ENCODE results near the gene TRIM5.
"Not testable (repeated sequence)": the region's sequence is repeated elsewhere in the genome, so short reads cannot be mapped to it uniquely, and the experiment has no call there.

TRIM5 gene

DNA sequence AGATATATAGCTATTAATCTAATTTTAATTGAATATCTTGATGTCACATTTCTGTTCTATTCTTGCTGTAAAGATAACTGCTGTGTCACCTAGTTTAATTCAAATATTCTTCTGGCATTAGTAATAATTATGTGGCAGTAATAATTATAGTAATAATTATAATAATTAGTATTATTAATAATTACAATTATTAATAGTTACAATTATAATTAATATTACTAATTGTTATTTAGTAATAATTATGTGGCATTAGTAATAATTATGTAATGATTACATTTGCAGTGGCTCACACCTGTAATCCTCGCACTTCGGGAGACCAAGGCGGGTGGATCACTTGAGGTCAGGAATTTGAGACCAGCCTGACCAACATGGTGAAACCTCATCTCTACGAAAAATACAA lies 1.6 kb upstream of the TRIM5 start:
- no peak for DNase-seq

DNA sequence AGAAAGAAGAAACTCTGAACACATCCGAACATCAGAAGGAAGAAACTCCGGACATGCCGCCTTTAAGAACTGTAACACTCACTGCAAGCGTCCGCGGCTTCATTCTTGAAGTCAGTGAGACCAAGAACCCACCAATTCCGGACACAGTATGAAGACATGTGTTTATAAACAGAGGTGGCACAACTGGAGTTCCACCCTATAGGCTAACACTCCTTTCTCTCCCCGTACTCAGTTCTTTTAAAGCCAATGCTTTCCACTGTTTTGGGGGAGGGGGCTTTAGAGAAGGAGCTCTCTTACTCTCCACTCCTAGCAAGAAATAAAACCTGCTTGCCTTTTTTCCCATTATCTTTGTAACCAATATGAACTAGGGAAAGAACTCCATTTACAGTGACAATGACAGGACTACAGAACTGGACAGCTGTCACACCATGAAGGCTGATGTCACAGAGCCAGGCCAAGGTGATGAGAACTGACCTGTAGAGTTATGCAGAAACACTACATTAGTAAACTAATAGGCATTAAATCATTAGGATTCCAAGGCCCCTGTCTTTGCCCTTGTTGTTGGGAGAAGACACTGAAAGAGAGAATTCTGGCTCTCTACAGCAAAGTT lies 733 bp downstream of the TRIM5 start:
- DNase-seq: no peak

DNA sequence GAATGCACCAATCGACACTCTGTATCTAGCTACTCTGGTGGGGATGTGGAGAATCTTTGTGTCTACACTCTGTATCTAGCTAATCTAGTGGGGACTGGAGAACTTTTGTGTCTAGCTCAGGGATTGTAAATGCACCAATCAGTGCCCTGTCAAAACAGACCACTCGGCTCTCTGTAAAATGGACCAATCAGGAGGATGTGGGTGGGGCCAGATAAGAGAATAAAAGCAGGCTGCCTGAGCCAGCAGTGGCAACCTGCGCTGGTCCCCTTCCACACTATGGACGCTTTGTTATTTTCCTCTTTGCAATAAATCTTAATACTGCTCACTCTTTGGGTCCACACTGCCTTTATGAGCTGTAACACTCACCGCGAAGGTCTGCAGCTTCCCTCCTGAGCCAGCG lies 1.3 kb downstream of the TRIM5 start:
- peak; percentile 31 for DNase-seq

DNA sequence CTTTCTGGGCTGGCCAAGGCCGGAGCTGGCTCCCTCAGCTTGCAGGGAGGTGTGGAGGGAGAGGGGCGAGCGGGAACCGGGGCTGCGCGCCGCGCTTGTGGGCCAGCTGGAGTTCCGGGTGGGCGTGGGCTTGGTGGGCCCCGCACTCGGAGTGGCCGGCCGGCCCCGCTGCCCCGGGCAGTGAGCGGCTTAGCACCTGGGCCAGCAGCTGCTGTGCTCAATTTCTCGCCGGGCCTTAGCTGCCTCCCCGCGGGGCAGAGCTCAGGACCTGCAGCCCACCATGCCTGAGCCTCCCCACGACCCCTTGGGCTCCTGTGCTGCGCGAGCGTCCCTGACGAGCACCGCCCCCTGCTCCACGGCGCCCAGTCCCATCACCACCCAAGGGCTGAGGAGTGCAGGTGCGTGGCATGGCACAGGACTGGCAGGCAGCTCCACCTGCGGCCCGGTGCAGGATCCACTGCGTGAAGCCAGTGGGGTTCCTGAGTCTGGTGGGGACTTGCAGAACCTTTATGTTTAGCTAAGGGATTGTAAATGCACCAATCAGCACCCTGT lies 1.9 kb downstream of the TRIM5 start:
- not testable (repeated sequence) for DNase-seq

DNA sequence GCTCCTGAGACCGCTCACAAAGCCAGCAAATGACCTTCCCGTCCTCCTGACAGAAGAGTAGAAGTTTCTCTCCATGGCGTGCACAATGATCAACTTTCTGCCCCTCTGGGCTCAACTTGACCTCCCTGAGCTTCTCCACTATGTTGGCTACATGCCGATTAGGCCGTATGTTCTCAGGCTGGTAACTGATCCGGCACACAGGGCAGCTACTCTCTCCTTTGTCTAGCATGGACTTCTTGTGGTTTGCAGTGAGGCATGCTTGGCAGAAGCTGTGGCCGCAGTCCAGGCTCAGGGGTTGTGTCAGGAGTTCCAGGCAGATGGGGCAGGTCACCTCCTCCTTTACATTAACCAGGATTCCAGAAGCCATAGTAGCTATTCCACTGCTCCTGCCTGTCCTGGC lies 5.1 kb downstream of the TRIM5 start:
- no peak for DNase-seq

DNA sequence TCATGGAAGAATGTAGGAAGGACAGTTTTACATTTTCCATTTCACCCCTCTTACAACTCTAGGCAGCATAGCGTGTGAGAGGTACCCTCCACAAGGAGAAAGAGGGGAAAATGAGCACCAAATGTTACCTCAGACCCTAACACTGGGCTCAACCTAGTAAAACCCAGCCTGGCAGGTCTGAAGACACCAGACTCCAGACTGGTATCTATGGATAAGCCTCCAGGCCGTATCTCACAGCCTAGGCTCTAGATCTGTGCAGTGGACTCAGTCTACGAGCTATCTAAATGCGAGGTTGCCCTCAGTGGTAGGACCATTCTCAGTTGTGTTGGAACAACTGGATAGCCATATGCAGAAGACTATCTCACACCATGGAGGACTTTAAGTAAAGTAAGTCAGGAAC lies 10.5 kb downstream of the TRIM5 start:
- no peak for DNase-seq

DNA sequence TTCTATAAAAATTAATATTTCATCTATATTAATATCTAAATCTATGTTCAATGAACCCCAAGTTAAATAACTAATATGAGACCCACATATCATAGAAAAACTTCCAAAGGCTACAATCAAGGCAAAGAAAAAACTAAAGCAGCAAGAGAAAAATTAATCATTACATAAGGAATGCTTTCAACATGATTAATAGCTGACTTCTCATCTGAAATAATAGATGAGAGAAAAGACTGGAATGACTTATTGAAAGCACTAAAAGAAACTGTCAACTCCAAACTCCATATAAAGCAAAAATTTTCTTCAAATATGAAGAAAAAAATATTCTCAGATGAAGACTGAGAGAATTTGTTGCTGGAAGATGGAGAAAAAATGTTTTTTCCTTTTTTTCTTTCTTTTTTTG lies 13.0 kb downstream of the TRIM5 start:
- no peak for DNase-seq

DNA sequence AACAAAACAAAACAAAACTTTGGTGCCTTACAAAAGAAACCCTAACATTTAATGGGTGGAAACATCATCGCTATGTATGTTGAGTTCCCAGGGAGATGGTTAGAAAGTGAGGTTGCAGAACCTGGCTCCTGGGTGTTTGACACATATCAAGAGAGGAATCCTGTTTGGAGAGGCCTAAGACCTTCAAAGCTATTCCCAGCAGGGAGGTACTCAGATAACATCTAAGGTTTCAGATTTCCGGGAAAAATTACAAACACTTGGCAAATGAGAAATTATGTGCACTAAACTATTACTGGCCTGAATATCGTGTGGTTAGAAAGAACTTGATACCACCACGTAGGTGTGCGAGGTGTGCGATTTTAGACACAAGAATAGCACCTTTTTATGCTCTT lies 18.5 kb downstream of the TRIM5 start:
- no peak for DNase-seq

DNA sequence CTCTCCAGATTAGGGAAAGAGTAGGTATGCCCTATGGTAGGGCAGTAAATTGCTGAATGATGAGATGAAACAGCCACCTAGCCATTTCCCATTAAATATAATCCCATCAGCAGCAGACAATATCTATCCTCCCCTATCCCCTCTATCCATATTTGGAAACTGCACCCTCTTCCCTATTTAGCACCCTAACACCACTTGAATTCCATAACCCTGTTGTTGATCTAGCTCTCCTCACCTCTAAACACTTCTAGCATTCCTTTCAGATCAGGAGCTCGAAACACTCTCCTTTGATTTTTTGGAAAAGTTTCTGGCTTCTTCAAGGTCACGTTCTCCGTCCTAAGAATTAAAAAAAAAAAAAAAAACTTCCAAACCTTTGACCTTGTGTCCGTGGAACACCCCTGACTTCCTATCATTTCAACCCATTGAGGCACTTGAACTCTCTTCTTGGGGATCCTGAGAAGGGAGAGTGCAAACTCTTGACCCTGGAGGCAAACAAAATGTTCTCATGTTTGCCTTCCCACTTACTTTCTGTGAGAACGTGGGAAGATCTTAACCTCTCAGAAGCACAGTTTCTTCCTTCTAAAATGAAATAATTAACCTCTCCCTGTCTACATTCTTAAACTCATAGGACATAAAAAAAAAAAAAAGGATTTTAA lies 19.0 kb downstream of the TRIM5 start:
- DNase-seq: no peak

DNA sequence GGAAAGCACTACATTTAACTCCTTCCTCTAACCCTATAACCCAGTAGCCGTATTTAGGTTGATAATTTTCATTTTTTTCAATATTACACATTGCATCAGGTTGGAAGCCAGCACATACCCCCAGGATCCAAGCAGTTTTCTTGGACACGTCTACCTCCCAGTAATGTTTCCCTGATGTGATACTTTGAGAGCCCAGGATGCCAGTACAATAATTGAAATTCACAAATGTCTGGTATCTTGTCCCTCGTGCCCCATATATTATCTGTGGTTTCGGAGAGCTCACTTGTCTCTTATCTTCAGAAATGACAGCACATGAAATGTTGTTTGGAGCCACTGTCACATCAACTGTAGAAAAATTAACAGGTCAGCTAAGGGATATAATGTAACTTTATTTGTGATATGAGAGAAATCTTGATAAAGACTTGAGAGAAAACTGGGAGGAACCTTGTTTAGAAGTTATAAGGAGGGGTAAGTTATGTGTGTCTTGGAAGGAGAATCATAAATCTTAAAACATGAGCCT lies 19.8 kb downstream of the TRIM5 start:
- DNase-seq: no peak

DNA sequence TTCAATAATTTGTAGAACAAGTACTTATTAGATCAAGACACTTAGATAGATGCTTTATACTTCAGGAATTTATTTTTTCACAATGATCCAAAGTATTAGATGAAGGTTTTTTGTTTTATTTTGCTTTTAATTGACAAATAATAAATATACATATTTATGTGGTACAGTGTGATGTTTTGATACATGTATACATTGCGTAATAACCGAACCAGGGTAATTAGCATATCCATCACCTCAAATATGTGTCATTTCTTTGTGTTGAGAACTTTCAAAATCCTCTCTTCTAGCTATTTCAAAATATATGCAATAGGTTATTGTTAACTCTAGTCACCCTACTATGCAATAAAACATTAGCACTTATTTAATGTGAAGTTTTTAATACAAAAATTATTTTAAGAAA lies 21.4 kb downstream of the TRIM5 start:
- no peak for DNase-seq

DNA sequence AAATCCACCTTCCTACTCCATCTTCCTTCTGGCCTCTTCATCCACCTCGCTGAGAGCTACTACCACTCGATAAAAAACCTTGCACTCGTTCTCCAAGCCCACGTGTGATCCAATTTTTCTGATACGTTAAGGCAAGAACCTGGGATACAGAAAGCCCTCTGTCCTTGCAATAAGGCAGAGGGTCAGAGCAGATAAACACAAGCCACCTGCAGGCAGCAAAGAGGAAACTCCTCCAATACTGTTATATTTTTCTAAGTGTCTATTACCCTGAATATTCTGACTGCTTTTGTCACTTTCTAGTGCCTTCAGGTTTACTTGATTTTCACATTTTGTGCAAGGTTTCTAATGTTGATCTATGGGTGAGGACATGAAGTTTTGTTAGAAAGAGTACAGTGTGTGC lies 26.6 kb downstream of the TRIM5 start:
- DNase-seq: no peak

DNA sequence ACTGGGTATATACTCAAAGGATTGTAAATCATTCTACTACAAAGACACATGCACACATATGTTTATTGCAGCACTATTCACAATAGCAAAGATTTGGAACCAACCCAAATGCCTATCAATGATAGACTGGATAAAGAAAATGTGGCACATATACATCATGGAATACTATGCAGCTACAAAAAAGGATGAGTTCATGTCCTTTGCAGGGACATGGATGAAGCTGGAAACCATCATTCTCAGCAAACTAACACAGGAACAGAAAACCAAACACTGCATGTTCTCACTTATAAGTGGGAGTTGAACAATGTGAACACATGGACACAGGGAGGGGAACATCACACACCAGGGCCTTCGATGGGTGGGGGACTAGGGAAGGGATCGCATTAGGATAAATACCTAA lies 27.9 kb downstream of the TRIM5 start:
- not testable (repeated sequence) for DNase-seq

DNA sequence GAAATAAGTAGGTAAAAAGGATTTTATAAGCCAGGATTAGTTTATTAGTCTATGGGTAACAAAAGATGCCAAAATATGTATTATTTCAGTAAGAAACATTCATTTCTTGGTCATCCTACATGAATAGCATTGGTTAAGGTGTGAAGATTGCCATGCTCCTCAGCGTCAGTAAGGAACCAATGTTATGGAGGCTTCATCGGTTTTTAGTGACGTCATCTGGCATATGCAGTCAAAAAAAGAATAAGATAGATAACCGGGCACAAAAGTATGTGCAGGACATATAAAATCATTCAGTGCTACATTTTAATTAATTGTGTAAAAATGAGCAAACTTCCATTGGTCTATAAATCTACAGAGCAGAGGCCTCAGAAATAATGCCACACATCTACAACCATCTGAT lies 29.4 kb downstream of the TRIM5 start:
- no peak for DNase-seq

DNA sequence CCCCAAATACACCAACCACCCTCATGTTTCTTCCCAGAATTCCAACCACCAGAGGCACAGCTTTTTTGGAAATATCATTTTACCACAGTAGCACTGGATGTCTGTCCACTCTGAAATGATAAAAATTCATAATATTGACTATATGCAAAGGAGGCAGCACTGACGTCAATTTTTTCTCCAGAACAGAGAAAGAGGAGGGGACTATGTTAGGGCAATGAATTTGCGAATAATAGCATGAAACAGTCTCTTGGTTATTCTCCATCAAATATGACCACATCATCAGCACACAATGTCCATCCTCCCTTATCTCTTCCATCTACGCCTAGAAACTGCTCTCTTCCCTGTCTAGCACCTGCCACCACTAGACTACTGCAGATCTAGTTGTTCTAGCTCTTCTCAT lies 38.7 kb downstream of the TRIM5 start:
- DNase-seq: no peak

DNA sequence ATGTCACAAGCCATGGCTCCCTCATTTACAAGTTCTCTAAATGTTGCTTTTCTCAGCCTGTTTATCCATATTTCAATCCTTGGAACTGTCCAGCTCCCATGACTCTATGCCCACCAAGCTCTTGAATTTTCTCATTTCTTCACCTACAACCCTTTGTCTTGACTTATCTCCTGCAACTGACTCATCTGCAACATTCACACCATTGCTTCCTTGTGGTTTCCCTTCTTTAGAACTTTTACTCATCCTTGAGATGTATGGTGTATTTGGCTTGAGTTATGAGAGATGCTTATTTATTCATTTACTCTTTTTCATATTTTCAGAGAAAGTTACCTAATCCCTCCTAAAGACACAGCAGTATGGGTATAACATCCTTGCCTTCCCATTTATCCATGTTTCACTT lies 41.3 kb downstream of the TRIM5 start:
- DNase-seq: no peak

DNA sequence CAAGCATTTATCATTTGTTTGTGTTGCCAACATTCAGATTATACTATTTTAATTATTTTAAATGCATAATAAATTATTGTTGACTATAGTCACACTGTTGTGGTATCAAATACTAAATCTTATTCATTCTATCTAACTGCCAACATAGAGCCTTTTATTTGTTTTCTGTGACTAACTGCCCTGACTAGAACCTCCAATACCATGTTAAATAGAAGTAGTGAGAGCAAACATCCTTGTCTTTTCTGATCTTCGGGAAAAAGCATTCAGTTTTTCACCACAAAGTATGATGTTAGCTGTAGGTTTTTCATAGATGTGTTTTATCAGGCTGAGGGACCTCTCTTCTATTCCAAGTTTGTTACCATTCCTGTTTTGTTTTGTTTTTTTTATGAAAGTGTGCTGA lies 44.9 kb downstream of the TRIM5 start:
- no peak for DNase-seq

DNA sequence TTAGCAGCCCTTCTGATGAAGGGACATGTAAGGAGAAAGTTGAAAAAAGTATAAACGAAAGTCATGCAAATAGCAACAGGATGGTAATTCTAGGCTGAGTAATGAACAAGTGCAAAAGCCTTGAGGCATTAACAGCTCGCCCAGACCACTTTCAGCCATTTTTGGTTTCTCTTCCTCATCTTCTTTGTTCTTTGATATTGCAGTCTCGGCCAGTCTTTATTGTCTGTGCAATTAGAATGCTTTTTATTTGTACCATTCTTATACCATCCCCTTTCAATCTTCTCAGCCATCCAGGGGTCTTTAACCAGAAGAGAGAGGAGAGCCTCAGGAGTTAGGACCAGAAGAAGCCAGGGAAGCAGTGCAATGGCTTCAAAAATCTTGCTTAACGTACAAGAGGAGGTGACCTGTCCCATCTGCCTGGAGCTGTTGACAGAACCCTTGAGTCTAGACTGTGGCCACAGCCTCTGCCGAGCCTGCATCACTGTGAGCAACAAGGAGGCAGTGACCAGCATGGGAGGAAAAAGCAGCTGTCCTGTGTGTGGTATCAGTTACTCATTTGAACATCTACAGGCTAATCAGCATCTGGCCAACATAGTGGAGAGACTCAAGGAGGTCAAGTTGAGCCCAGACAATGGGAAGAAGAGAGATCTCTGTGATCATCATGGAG lies 52.8 kb downstream of the TRIM5 start:
- DNase-seq: no peak

DNA sequence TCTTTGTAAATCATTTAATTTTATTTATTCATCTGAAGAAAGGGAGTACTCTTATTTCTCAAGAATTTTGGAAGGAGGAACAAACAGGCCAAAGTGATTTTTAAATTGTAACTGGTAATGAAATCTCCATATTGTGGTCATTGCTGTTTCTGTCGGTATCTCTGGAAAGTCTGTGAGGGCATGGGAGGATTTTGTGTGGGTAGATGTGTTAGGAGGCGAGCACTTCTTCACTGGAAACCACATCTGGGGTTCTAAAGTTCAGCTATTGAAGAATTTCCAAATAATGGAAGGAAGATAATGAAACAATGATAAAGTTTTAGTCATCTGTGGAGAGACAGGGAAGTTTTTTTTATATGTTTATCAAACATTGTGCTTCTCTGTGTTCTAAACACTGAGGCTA lies 53.5 kb downstream of the TRIM5 start:
- no peak for DNase-seq

DNA sequence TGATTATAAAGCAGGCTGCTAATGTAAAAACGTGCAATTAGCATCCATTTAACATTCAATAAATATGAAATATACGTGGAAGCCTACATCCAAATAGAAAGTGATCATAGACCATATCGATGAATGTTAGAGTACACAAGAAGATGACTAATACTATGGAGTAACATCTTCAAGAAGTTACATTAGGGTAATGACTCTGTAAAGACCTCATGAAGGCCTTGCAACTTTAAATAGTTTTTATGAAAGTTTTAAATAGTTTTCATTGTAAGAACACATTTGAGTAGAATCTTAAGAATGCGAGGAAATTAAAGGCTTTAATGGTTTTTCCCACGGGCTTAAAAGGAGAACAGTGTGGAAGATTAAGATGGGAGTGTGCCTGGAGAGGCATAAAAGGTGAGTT lies 58.7 kb downstream of the TRIM5 start:
- DNase-seq: no peak

DNA sequence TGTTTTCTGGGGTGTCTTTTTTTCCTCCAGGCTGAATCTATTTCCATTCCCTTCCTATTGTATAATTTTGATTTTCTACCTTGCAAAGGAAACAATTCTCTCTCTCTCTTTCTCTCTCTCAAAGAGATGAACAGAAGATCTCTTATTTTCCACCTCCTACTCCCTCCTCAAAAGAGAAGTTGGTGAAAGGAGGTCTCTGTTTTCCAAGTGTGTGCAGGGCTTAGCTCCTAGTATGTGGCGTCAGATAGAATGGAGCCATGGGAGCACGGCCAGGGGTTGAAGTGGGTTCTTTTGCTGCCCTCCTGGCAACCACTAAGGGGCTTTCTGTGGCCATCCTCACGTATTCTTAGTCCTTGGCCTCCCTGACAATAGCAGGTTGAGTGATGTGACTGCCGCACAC lies 59.6 kb downstream of the TRIM5 start:
- DNase-seq: no peak

DNA sequence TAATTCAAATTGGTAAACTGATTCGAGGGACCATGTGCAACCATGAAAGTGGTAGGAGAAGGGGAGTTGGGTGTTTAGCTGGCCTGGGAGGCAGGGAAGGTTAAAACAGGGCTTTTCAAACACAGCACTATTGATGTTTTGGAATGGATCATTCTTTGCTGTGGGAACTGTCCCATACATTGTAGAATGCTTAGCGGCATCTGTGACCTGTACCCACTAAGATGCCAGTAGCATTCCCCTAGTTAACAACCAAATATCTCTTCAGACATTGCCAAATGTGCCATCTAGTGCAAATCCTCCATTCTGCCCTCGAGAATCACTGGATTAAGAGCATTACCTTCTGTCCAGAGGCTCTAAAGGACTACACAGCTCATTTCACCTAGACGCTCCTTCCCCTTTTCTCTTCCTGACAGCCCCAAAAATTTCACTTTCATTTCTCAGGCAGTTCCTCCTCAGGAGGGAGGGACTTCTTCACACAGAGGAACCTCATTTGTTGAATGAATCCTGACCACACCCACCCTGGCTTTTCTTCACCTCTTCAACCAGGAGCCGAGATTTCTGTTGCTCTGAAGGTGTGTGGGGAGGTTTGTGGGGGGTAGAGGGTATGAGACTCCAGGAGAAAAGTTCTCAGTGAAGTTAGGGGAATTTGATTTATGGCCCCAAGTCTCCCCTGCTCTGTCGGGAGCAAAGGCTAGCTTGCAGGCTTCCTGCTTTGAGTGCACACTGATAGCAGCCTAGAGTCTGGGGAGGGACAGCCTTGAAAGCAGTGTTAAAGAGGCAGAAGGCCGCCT lies 60.2 kb downstream of the TRIM5 start, which contains the start of gene TRIM34:
TRIM34 (plus strand) TSS at position 513 of the 791 bp plus-strand sequence. CDS start 7,331 bp downstream, outside the sequence.
- DNase-seq: peak; percentile 32

DNA sequence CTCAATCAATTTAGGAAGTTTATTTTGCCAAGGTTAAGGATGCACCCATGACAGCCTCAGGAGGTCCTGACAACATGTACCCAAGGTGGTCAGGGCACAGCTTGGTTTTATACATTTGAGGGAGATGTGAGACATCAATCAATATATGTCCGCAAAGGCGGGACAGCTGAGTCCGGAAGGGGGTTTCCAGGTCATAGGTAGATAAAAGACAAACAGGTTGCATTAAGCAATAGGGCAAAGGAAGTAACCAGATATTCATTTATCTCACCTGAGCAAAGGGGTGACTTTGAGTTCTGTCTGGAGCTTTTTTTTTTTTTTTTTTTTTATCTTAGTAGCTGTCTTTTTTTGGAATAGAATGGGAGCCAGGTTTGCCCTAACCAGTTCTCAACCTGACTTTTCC lies 62.1 kb downstream of the TRIM5 start:
- no peak for DNase-seq
